Colonic mucosa (tissue), 4 donors: ENCODE data around the gene PLIN1. TPM values are rescaled to one million over a fixed set of nuclear protein-coding genes. Genes with fewer than 3 reads are reported as not detected.

Source experiments
- DNase-seq: peaks from one replicate; pipeline ENCODE4 v3.0.0-alpha.2; 2020
- H3K27ac ChIP-seq: fragments of 200-600 bp; one replicate; pipeline ENCODE4 v1.8.0; 2021
- H3K27me3 ChIP-seq: fragments of 200-600 bp; one replicate; pipeline ENCODE4 v1.8.0; 2021
- H3K36me3 ChIP-seq: fragments of 200-600 bp; one replicate; pipeline ENCODE4 v1.8.0; 2021
- H3K4me1 ChIP-seq: fragments of 200-600 bp; one replicate; pipeline ENCODE4 v1.8.0; 2021; ENCODE audit warnings: mild to moderate bottlenecking
- H3K4me3 ChIP-seq: fragments of 200-600 bp; one replicate; pipeline ENCODE4 v1.8.0; 2021
- H3K9ac ChIP-seq, 2 donors: one replicate each; pipeline ENCODE4 v1.7.0; 2013; ENCODE audit warnings: control low read depth in 2 of 2, low read depth in 2 of 2, low read length in 2 of 2
- H3K9me3 ChIP-seq: fragments of 200-600 bp; one replicate; pipeline ENCODE4 v1.8.0; 2021
- CTCF ChIP-seq: fragments of 200-600 bp; IDR thresholded peaks from one replicate; pipeline ENCODE4 v1.8.0; 2022; ENCODE audit warnings: antibody characterized with exemption, mild to moderate bottlenecking
- intact Hi-C: fragments of 100-400 bp; cut with DNase I; formaldehyde crosslinking; loops from one replicate; pipeline ENCODE4 v1.14.1; 2022
- total RNA-seq, 2 donors: library from RNA; stranded (reverse); fragmentation: NEBNext Ultra II Directional in 1 of 2; extraction: Animal tissue kit (Norgen Biotek cat#: 25700) in 1 of 2; gene quantifications; one replicate each; pipeline ENCODE4 v1.2.1, GENCODE V29; 2021
- donor health status: healthy.
- donor health status: DM: no; HTN: no; CAD: no.
- donor health status: DM: no; HTN: no; CAD: no.

The PLIN1 gene
- total RNA-seq, 2 donors from 2014 or later: 0.90 to 1.2 TPM

- intact Hi-C loops: no loop called here
- H3K36me3 ChIP-seq: no peaks in the 10 kb centered on the region
- TF ChIP-seq CTCF: no peak
- H3K4me1 ChIP-seq: no peaks in the 10 kb centered on the region
- H3K27ac ChIP-seq: no peak overlapping the region
- no peak for DNase-seq
- no peaks in the 10 kb centered on the region for H3K9me3 ChIP-seq
- peak overlapping the region; percentile 30 for H3K4me3 ChIP-seq
- no peaks in the 10 kb centered on the region for H3K27me3 ChIP-seq
- H3K9ac ChIP-seq: peak overlapping the region; percentile 40 to 83
Measured at GRCh38 chr15:89664441-89665350, 14.5 kb downstream of the PLIN1 start.

- TF ChIP-seq CTCF: no peak
- Histone ChIP-seq H3K9me3 (no peaks in the 10 kb centered on the region), H3K4me1 (no peaks in the 10 kb centered on the region), H3K4me3 (no peak overlapping the region), H3K27ac (peak overlapping the region; percentile 79), H3K27me3 (no peaks in the 10 kb centered on the region), H3K36me3 (no peaks in the 10 kb centered on the region), H3K9ac (peak overlapping the region; percentile 1 to 70)
- intact Hi-C loops: no loop called here
- DNase-seq: peak; percentile 83
Measured at GRCh38 chr15:89662893-89663626, 16.1 kb downstream of the PLIN1 start.

GRCh38 chr15:89660556-89660955 is 18.6 kb downstream of the PLIN1 start:
- Histone ChIP-seq H3K9ac (no peak overlapping the region), H3K36me3 (no peaks in the 10 kb centered on the region), H3K27ac (no peak overlapping the region), H3K9me3 (no peaks in the 10 kb centered on the region), H3K4me3 (no peak overlapping the region), H3K4me1 (no peaks in the 10 kb centered on the region), H3K27me3 (peaks cover 1% of the 10 kb centered on the region)
- intact Hi-C loops: no loop called here
- DNase-seq: no peak
- no peak for TF ChIP-seq CTCF

- peaks cover 3% of the 10 kb centered on the region for H3K4me1 ChIP-seq
- H3K36me3 ChIP-seq: no peaks in the 10 kb centered on the region
- no peak for DNase-seq
- H3K9me3 ChIP-seq: no peaks in the 10 kb centered on the region
- intact Hi-C loops: no loop called here
- H3K27me3 ChIP-seq: peaks cover 12% of the 10 kb centered on the region
- H3K4me3 ChIP-seq: no peak overlapping the region
- TF ChIP-seq CTCF: no peak
- no peak overlapping the region for H3K27ac ChIP-seq
- no peak overlapping the region for H3K9ac ChIP-seq
Measured at GRCh38 chr15:89659295-89659694, 19.9 kb downstream of the PLIN1 start.

GRCh38 chr15:89657686-89658200 is 21.4 kb downstream of the PLIN1 start:
- Histone ChIP-seq H3K9me3 (no peaks in the 10 kb centered on the region), H3K4me1 (peaks cover 3% of the 10 kb centered on the region), H3K36me3 (no peaks in the 10 kb centered on the region), H3K4me3 (no peak overlapping the region), H3K27ac (no peak overlapping the region), H3K9ac (no peak overlapping the region), H3K27me3 (peaks cover 12% of the 10 kb centered on the region)
- TF ChIP-seq CTCF: no peak
- DNase-seq: no peak
- intact Hi-C loops: no loop called here
